A549 (cell line): ENCODE data around the gene SIK3.

Experiments
- CTCF ChIP-seq: fragments of >200 bp; sonication (Bioruptor Twin); formaldehyde crosslinking; IDR thresholded peaks from 3 replicates; pipeline ENCODE4 v1.5.1; 2016
- ESRRA ChIP-seq: fragments of 150-350 bp; IDR thresholded peaks from 2 replicates; pipeline ENCODE4 v1.6.1; 2014; ENCODE audit warnings: mild to moderate bottlenecking, low read length, borderline replicate concordance
- FOSL2 ChIP-seq, 2 experiments: fragments of 450-650 bp in 1 of 2; fragments of >200 bp in 1 of 2; sonication (Bioruptor Twin) in 1 of 2; formaldehyde crosslinking; IDR thresholded peaks; 2 replicates each; pipeline versions ENCODE4 v1.5.0 to v1.6.1; 2016 to 2020; ENCODE audit warnings: mild to moderate bottlenecking in 1 of 2, moderate library complexity in 1 of 2
- JUN ChIP-seq, 2 experiments: fragments of >200 bp; sonication (Bioruptor Twin); formaldehyde crosslinking; IDR thresholded peaks; 2 replicates in 1 of 2; 3 replicates in 1 of 2; pipeline ENCODE4 v1.6.1; 2016 to 2017

DNA sequence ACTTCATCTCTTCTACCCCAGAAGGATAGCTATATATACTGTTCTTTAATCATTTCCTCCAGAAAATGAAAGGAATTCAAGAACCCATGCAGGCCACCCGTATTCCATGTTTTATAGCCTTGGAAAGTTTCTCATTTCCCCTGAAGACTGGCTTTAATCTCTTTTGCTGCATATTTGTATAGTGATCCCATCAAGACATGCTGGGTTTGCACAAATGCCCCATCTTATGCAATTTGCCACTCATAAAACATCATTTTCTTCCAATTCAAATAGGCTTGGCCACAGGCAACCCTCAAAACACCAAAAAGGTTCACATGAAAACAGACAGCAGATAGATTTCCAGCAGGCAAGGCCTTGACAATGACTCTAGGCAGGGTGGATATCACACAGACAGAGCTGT is 232.5 kb downstream of the SIK3 start:
- TF ChIP-seq CTCF (no peak), ESRRA (no peak), JUN (IDR thresholded peaks at IDR 0.05) (no peak), FOSL2 (IDR thresholded peaks at IDR 0.05) (no peak), FOSL2 (CRISPR knock-in tag; IDR thresholded peaks at IDR 0.05) (no peak)
